ENCODE results near the gene SYT7. TPM values are rescaled to one million over a fixed set of nuclear protein-coding genes. Genes with fewer than 3 reads are reported as not detected.

Gene SYT7
- total and polyA plus RNA-seq, 2 of the 8 experiments (the other 6 are each of a cell fraction or from before 2014, with no cell fraction given), result 9.6 to 10.5 TPM

DNA sequence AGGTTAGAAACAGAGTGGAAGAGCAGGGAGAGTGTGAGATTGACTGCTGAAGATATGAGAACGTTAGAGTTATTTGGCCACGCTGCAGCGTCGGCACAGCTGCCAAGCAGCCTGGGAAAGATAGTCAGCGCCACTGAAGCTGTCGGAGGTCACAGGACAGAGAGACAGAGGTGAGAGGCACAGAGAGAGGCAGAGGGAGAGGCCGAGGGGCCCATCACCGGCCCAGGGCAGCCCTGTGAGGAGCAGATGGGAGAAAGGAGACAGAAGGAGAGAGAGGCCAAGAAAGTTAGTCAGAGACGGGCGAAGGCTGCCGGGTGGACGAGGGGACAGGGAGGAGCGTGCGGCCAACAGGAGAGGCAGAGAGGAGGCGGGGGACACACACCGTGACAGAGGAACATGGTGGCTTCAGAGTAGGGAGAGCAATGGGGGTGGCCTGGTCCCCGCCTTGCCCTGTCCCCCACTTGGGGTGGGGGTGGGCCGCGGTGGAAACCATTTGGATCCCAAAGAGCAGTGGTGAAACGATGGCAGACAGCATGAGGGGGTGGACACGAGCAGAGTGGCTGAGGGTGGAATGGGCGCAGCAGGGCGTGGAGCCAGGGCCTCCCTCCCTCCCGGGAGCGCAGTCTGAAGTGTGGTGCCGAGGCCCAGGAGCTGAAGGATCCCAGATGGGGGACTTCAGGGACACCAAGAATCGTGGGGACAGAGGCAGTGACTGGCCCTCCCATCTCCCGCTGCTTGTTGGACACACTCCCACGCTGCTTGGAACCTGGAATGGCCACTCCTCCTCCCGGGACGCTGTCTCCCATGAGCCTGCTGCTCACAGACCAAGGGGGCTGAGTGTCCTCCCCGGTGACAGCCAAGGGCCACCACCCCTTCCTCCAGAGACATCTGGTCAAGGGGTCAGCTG, 45.7 kb downstream of the SYT7 start:
- peaks cover 0 to 1% of the 10 kb centered on the region in 2 experiments for H4K20me1 ChIP-seq (replicated peaks in 1 of 2; ENCODE audit: control insufficient read depth in 1 of 2, insufficient read depth in 2 of 2, low read length in 2 of 2)
- no peak overlapping the region for H3K23ac ChIP-seq (ENCODE audit: insufficient read length)
- no peaks in the 10 kb centered on the region for H3K23me2 ChIP-seq (ENCODE audit: low read depth, low read length)
- no peak overlapping the region for H4K91ac ChIP-seq (replicated peaks; ENCODE audit: insufficient read length, low read length)
- no peak overlapping the region for H3K9ac ChIP-seq (replicated peaks in 1 of 4; ENCODE audit: extremely low read depth in 1 of 4, low read depth in 3 of 4, low read length in 3 of 4)
- no peaks in the 10 kb centered on the region; a peak in 1 of 7 replicates for H3K27me3 ChIP-seq (replicated peaks in 1 of 4; ENCODE audit: control insufficient read depth in 3 of 4, extremely low read depth in 1 of 4, insufficient read depth in 3 of 4, low read length in 3 of 4)
- DNase-seq (ENCODE audit: low read depth in 1 of 2, low spot score in 2 of 2), result no peak
- H2BK5ac ChIP-seq (ENCODE audit: low read depth, low read length), result no peak overlapping the region
- H2AK5ac ChIP-seq (ENCODE audit: low read depth, low read length), result 0 out of 2 replicates have a peak overlapping the region, but pooled peaks have one; percentile 98
- H3K4me3 ChIP-seq (ENCODE audit: extremely low read depth in 1 of 4, insufficient read depth in 2 of 4, low read depth in 3 of 4, low read length in 4 of 4), result no peak overlapping the region
- no peak overlapping the region for H3K27ac ChIP-seq (ENCODE audit: low read depth, low read length)
- no peak overlapping the region for H3K4me2 ChIP-seq (ENCODE audit: insufficient read depth in 1 of 2, low read depth in 2 of 2, low read length in 2 of 2)
- H3K4me1 ChIP-seq (replicated peaks in 1 of 4; ENCODE audit: control insufficient read depth in 3 of 4, insufficient read depth in 4 of 4, low read length in 3 of 4), result peaks cover 2 to 11% (median 6%) of the 10 kb centered on the region in 4 experiments; a peak in 5 of 7 replicates
- H2BK12ac ChIP-seq (ENCODE audit: low read depth, low read length), result no peak overlapping the region
- H3K36me3 ChIP-seq (ENCODE audit: control insufficient read depth in 2 of 4, insufficient read depth in 4 of 4, low read length in 3 of 4), result no peaks in the 10 kb centered on the region
- no peak overlapping the region for H2BK20ac ChIP-seq (ENCODE audit: low read length)
- no peak overlapping the region for H3K56ac ChIP-seq (replicated peaks; ENCODE audit: insufficient read length, low read depth, low read length)
- no peak overlapping the region for H3K18ac ChIP-seq (ENCODE audit: extremely low read depth, low read length)
- H3K79me2 ChIP-seq (ENCODE audit: control insufficient read depth in 1 of 2, insufficient read depth in 2 of 2, low read length in 2 of 2), result no peaks in the 10 kb centered on the region
- WGBS, 2 experiments (ENCODE audit: extremely low coverage in 1 of 2, insufficient coverage in 1 of 2, insufficient read length in 1 of 2, insufficient replicate concordance in 2 of 2, low coverage in 1 of 2, low lambda C conversion rate in 2 of 2, missing lambda C conversion rate in 1 of 2), result 89% methylated on average over 27 of the region's 32 CpGs; no CpG with 5 or more reads in 1 of the 2 experiments
- no peak for TF ChIP-seq BACH1 (IDR thresholded peaks at IDR 0.05; ENCODE audit: low read length)
- no peak for TF ChIP-seq SRF (IDR thresholded peaks at IDR 0.05; ENCODE audit: low read depth, low read length)
- no peak for TF ChIP-seq RBBP5 (IDR thresholded peaks at IDR 0.05; ENCODE audit: borderline replicate concordance, low read depth, low read length)
- no peak overlapping the region for H4K5ac ChIP-seq (ENCODE audit: insufficient read length, low read depth, low read length)
- POLR2A ChIA-PET (ENCODE audit: partially characterized antibody), result no interaction called here
- no peak overlapping the region for H3K4ac ChIP-seq (replicated peaks; ENCODE audit: insufficient read length, low read depth, low read length)
- H2BK120ac ChIP-seq (replicated peaks; ENCODE audit: low read depth, low read length), result no peak overlapping the region
- no peak for FAIRE-seq
- no peaks in the 10 kb centered on the region for H3K9me3 ChIP-seq (ENCODE audit: insufficient read depth in 2 of 2, low read depth in 1 of 2, low read length in 1 of 2)
- no peaks in the 10 kb centered on the region for H3K79me1 ChIP-seq (ENCODE audit: low read depth, low read length)
- no peak overlapping the region for H2AFZ ChIP-seq (ENCODE audit: low read length)
- no peak overlapping the region for H4K8ac ChIP-seq (ENCODE audit: extremely low read depth, insufficient read depth, low read length)
- H3K14ac ChIP-seq (ENCODE audit: insufficient read length), result no peak overlapping the region
- H2BK15ac ChIP-seq (ENCODE audit: low read length), result no peak overlapping the region
- CTCF ChIA-PET (ENCODE audit: partially characterized antibody), result interaction anchor here (0.9 to 40.4 kb wide), 14 partner anchors 9 to 94 kb away, joined by 3 to 2106 read pairs (median 6); partner anchors contain the start of gene SYT7

Measured in H1 (cell line).